ENCODE measurements around the gene SCN3A.

GRCh38 chr2:165149439-165149838 is 54.4 kb downstream of the SCN3A start:
- TF ChIP-seq EZH2 (IDR thresholded peaks at IDR 0.05; ENCODE audit: insufficient read depth, low read length) (no peak), CTCF (IDR thresholded peaks at IDR 0.05; ENCODE audit: insufficient read depth, low read depth, low read length) (no peak)
